ENCODE results near the gene KRAS.

KRAS gene

DNA sequence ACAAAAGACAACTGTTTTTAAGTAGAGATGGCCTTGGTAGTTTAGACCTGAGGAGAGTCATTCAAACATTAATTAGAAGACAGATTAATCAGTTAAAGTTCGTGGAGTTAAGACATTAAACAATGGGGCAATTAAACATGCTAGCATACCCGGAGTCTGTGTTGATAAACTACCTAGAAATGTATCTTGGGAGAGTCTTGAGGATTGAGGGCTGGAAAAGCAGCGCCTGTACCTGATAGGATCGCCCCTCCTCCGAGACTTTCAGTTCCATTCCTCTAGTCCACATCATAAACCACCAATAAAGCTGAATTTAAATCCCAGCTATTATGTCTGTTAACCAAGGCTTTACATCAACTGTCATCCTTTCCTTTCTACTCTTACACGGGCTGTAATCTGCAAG lies 1.0 kb upstream of the KRAS start:
- H3K27ac ChIP-seq (ENCODE audit: low read depth, low read length) = no peak overlapping the region
- no peaks in the 10 kb centered on the region for H3K9me2 ChIP-seq (replicated peaks; ENCODE audit: insufficient read depth, low read length)
- no peaks in the 10 kb centered on the region for H3K9me3 ChIP-seq (ENCODE audit: insufficient read depth, low read length)
- H3K4me3 ChIP-seq (ENCODE audit: insufficient read depth, low read length, poor library complexity, severe bottlenecking) = peak overlapping the region; percentile 84
- H2AFZ ChIP-seq (ENCODE audit: low read depth, low read length, severe bottlenecking) = peak overlapping the region; percentile 93
- H3K36me3 ChIP-seq (ENCODE audit: low read length) = no peaks in the 10 kb centered on the region
- no peak for TF ChIP-seq EZH2phosphoT487 (conservative IDR thresholded peaks at IDR 0.05; ENCODE audit: low read length)
- TF ChIP-seq CTCF (IDR thresholded peaks at IDR 0.05; ENCODE audit: insufficient read depth, low read length, poor library complexity, severe bottlenecking) = no peak
- no peaks in the 10 kb centered on the region for H4K20me1 ChIP-seq (ENCODE audit: low read depth, low read length)
- peak overlapping the region; percentile 60 for H3K4me2 ChIP-seq (ENCODE audit: low read depth, low read length, poor library complexity, severe bottlenecking)
- peak overlapping the region; percentile 70 for H3K9ac ChIP-seq (ENCODE audit: low read length)
- peaks cover 8% of the 10 kb centered on the region; the same call in 1 of the 2 replicates for H3F3A ChIP-seq (ENCODE audit: insufficient read depth)
- H3K79me2 ChIP-seq (ENCODE audit: insufficient read depth, low read length) = peaks cover 33% of the 10 kb centered on the region
- H3K27me3 ChIP-seq (ENCODE audit: low read length) = no peaks in the 10 kb centered on the region

DNA sequence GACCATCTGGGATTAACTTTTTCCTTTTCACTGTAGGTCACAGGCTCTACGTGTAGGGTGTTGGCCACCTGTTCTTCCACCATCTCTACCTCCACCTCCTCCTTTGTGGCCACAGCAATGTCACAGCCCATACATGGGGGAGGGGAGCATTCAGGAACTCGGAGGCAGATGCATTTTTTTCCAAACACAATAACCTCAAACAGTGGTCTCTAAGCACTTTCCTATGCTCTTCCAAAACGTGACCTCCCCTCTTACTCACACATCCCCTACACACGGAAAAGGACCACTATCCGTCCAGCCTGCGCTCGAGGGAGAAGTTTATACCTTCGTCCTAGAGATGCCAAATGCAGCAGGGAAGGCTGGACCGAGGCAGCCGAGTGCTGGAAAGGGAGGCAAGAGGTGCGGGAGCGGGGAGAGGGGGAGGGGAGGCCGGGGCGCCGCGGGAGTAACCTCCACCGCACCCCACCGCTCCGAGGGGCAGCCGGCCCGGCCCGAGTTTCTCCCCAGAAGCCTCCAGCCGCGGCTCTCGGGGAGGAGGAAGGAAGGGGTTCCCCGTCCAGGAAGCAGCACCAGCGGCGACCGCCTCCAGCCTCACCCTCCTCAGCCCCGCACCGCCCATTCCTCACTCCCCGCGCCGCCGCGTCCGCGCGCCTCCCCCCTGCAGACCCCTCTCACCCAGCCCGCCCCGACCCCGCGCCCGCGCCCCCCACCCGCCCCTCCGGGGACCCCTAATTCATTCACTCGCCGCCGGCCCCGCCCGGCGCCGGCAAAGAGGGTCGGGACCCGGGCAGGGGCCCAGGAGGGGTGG lies 594 bp downstream of the KRAS start:
- Histone ChIP-seq H3K9me3 (ENCODE audit: insufficient read depth, low read length) (no peaks in the 10 kb centered on the region), H3K4me2 (ENCODE audit: low read depth, low read length, poor library complexity, severe bottlenecking) (peak overlapping the region; percentile 64), H3F3A (ENCODE audit: insufficient read depth) (peaks cover 8% of the 10 kb centered on the region; the same call in 1 of the 2 replicates), H2AFZ (ENCODE audit: low read depth, low read length, severe bottlenecking) (peak overlapping the region; percentile 93), H3K4me3 (ENCODE audit: insufficient read depth, low read length, poor library complexity, severe bottlenecking) (peak overlapping the region; percentile 84), H3K79me2 (ENCODE audit: insufficient read depth, low read length) (peaks cover 46% of the 10 kb centered on the region), H3K9ac (ENCODE audit: low read length) (peak overlapping the region; percentile 70), H3K27me3 (ENCODE audit: low read length) (no peaks in the 10 kb centered on the region), H3K9me2 (replicated peaks; ENCODE audit: insufficient read depth, low read length) (no peaks in the 10 kb centered on the region), H3K27ac (ENCODE audit: low read depth, low read length) (peak overlapping the region; percentile 30; the same call in 1 of the 2 replicates), H3K36me3 (ENCODE audit: low read length) (no peaks in the 10 kb centered on the region), H4K20me1 (ENCODE audit: low read depth, low read length) (no peaks in the 10 kb centered on the region)
- no peak for TF ChIP-seq EZH2phosphoT487 (conservative IDR thresholded peaks at IDR 0.05; ENCODE audit: low read length)
- TF ChIP-seq CTCF (IDR thresholded peaks at IDR 0.05; ENCODE audit: insufficient read depth, low read length, poor library complexity, severe bottlenecking) = no peak

DNA sequence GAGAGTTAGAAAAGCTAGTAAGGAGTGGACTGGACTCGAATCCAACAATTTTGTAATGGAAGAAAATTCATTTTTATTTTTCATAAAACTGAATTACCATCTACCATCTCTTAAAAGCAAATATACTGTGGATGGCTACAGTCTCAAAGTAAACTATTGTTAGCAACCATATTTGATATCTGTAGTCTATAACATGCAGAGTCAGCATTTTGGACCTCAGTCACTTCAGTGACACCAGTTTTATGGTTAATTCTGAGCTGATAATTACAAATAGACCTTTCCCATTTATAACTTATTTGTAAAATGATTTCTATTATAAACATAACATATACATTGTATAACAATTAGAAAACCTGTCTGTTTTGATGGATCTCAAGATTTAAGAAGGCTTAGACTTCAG lies 2.0 kb downstream of the KRAS start:
- H3K4me3 ChIP-seq (ENCODE audit: insufficient read depth, low read length, poor library complexity, severe bottlenecking) = no peak overlapping the region
- H2AFZ ChIP-seq (ENCODE audit: low read depth, low read length, severe bottlenecking) = no peak overlapping the region
- TF ChIP-seq CTCF (IDR thresholded peaks at IDR 0.05; ENCODE audit: insufficient read depth, low read length, poor library complexity, severe bottlenecking) = no peak
- no peak for TF ChIP-seq EZH2phosphoT487 (conservative IDR thresholded peaks at IDR 0.05; ENCODE audit: low read length)
- no peaks in the 10 kb centered on the region for H3K9me2 ChIP-seq (replicated peaks; ENCODE audit: insufficient read depth, low read length)
- H3K27ac ChIP-seq (ENCODE audit: low read depth, low read length) = no peak overlapping the region
- H3F3A ChIP-seq (ENCODE audit: insufficient read depth) = peaks cover 15% of the 10 kb centered on the region; the same call in 1 of the 2 replicates
- no peaks in the 10 kb centered on the region for H3K36me3 ChIP-seq (ENCODE audit: low read length)
- no peaks in the 10 kb centered on the region for H3K9me3 ChIP-seq (ENCODE audit: insufficient read depth, low read length)
- H3K4me2 ChIP-seq (ENCODE audit: low read depth, low read length, poor library complexity, severe bottlenecking) = peak overlapping the region; percentile 64
- H3K79me2 ChIP-seq (ENCODE audit: insufficient read depth, low read length) = peaks cover 49% of the 10 kb centered on the region
- no peaks in the 10 kb centered on the region for H4K20me1 ChIP-seq (ENCODE audit: low read depth, low read length)
- no peaks in the 10 kb centered on the region for H3K27me3 ChIP-seq (ENCODE audit: low read length)
- H3K9ac ChIP-seq (ENCODE audit: low read length) = no peak overlapping the region

All from SU-DHL-6 (cell line).